K562 (cell line): Measurements from ENCODE around the gene SDC1. TPM values are rescaled to one million over a fixed set of nuclear protein-coding genes. Genes with fewer than 3 reads are reported as not detected.

Source experiments
- ATF3 ChIP-seq, 2 experiments: fragments of 450-650 bp in 1 of 2; sonication (generic) in 1 of 2; formaldehyde crosslinking in 1 of 2; IDR thresholded peaks in 1 of 2; conservative IDR thresholded peaks in 1 of 2; 2 replicates each; pipeline versions ENCODE4 v1.6.1 to v1.8.1; 2016 to 2023; ENCODE audit warnings: mild to moderate bottlenecking in 2 of 2, moderate library complexity in 2 of 2, inconsistent platforms in 1 of 2, missing genetic modification reagents in 1 of 2
- ELF4 ChIP-seq: fragments of 450-650 bp; formaldehyde crosslinking; IDR thresholded peaks from 2 replicates; pipeline ENCODE4 v1.4.0; 2022; ENCODE audit warnings: missing genetic modification characterization
- GABPB1 ChIP-seq: sonication (generic); formaldehyde crosslinking; IDR thresholded peaks from 2 replicates; pipeline ENCODE4 v1.8.0; 2022; ENCODE audit warnings: mild to moderate bottlenecking, missing genetic modification reagents
- ILK ChIP-seq: fragments of 450-650 bp; IDR thresholded peaks from 2 replicates; pipeline ENCODE4 v1.6.1; 2016; ENCODE audit warnings: missing genetic modification characterization, low read depth, mild to moderate bottlenecking, missing compliant biosample characterization, moderate library complexity, borderline replicate concordance
- JUN ChIP-seq, 2 experiments: sonication (generic) in 1 of 2; formaldehyde crosslinking in 1 of 2; IDR thresholded peaks; 2 replicates each; pipeline versions ENCODE4 v1.6.1 to v1.8.0; 2012 to 2022; ENCODE audit warnings: borderline replicate concordance in 2 of 2, mild to moderate bottlenecking in 2 of 2, improper control_type of control experiment in 1 of 2, low read depth in 1 of 2, low read length in 1 of 2, missing genetic modification reagents in 1 of 2
- MCM3 ChIP-seq: fragments of 450-650 bp; IDR thresholded peaks from 2 replicates; pipeline ENCODE4 v1.6.1; 2016
- NCOA2 ChIP-seq, 2 experiments: fragments of 450-650 bp; IDR thresholded peaks; 2 replicates each; pipeline ENCODE4 v1.6.1; 2018; ENCODE audit warnings: mild to moderate bottlenecking in 2 of 2, moderate library complexity in 1 of 2; ENCODE audit not compliant: partially characterized antibody in 2 of 2
- PTTG1 ChIP-seq: fragments of 450-650 bp; IDR thresholded peaks from 2 replicates; pipeline ENCODE4 v1.6.1; 2016; ENCODE audit warnings: low read depth, mild to moderate bottlenecking, missing genetic modification characterization, missing compliant biosample characterization
- RUNX1 ChIP-seq: sonication (generic); IDR thresholded peaks from 2 replicates; pipeline ENCODE4 v1.6.1; 2016; ENCODE audit warnings: antibody characterized with exemption, low read depth
- SPI1 ChIP-seq: IDR thresholded peaks from 2 replicates; pipeline ENCODE4 v1.6.1; 2011; ENCODE audit warnings: low read depth, low read length, control low read depth, borderline replicate concordance
- polyA plus RNA-seq, 8 experiments: library from polyadenylated mRNA; depleted of rRNA in 4 of 8; stranded (reverse) in 5 of 8; unstranded in 3 of 8; fragments of >200 nt; fragmentation: Nextera tagmentation in 2 of 8; fragmentation: Illumina TruSeq in 1 of 8; extraction: Ambion mirVana in 2 of 8; extraction: Trizol in 1 of 8; gene quantifications; 2 replicates each; pipeline versions ENCODE4 v1.2.1 to v1.2.3, GENCODE V29; 2011 to 2014; ENCODE audit warnings: inconsistent platforms in 1 of 8, missing spikeins in 1 of 8
- total RNA-seq, 7 experiments: library from RNA; depleted of rRNA in 6 of 7; stranded (reverse); fragments of >200 nt in 6 of 7; fragmentation: Illumina TruSeq in 2 of 7; extraction: Trizol in 2 of 7; gene quantifications; 2 replicates each; pipeline versions ENCODE4 v1.2.1 to v1.2.3, GENCODE V29; 2011 to 2021; ENCODE audit warnings: low replicate concordance in 1 of 7
- TF ChIP-seq, protein P1 (sequence below): IDR thresholded peaks from 2 replicates; pipeline ENCODE4 v1.6.1; 2016; ENCODE audit warnings: missing genetic modification characterization, missing compliant biosample characterization
- TF ChIP-seq, protein P2 (sequence below): sonication (generic); formaldehyde crosslinking; IDR thresholded peaks from 2 replicates; pipeline ENCODE4 v1.8.1; 2023; ENCODE audit warnings: mild to moderate bottlenecking, missing genetic modification reagents

Gene SDC1
- total and polyA plus RNA-seq, 9 of the 15 experiments (the other 6 are each of a cell fraction or from before 2014, with no cell fraction given): 0.06 to 2.7 (median 0.49) TPM

- TF ChIP-seq PTTG1 (tag) (no peak), NCOA2 (IDR thresholded peaks at IDR 0.05; ENCODE audit: partially characterized antibody in 2 of 2) (no peak), MCM3 (no peak), SPI1 (no peak), ATF3 (IDR thresholded peaks at IDR 0.05) (no peak), ATF3 (CRISPR knock-in tag; conservative IDR thresholded peaks at IDR 0.05) (no peak), ILK (tag) (no peak), RUNX1 (no peak), GABPB1 (CRISPR knock-in tag) (no peak), JUN (IDR thresholded peaks at IDR 0.05; ENCODE audit: borderline replicate concordance, low read depth, low read length) (no peak), JUN (CRISPR knock-in tag; IDR thresholded peaks at IDR 0.05; ENCODE audit: borderline replicate concordance) (no peak), ELF4 (CRISPR knock-in tag) (no peak)
- TF ChIP-seq, protein P1, sequence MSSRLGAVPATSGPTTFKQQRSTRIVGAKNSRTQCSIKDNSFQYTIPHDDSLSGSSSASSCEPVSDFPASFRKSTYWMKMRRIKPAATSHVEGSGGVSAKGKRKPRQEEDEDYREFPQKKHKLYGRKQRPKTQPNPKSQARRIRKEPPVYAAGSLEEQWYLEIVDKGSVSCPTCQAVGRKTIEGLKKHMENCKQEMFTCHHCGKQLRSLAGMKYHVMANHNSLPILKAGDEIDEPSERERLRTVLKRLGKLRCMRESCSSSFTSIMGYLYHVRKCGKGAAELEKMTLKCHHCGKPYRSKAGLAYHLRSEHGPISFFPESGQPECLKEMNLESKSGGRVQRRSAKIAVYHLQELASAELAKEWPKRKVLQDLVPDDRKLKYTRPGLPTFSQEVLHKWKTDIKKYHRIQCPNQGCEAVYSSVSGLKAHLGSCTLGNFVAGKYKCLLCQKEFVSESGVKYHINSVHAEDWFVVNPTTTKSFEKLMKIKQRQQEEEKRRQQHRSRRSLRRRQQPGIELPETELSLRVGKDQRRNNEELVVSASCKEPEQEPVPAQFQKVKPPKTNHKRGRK (tag): no peak
- TF ChIP-seq, protein P2, sequence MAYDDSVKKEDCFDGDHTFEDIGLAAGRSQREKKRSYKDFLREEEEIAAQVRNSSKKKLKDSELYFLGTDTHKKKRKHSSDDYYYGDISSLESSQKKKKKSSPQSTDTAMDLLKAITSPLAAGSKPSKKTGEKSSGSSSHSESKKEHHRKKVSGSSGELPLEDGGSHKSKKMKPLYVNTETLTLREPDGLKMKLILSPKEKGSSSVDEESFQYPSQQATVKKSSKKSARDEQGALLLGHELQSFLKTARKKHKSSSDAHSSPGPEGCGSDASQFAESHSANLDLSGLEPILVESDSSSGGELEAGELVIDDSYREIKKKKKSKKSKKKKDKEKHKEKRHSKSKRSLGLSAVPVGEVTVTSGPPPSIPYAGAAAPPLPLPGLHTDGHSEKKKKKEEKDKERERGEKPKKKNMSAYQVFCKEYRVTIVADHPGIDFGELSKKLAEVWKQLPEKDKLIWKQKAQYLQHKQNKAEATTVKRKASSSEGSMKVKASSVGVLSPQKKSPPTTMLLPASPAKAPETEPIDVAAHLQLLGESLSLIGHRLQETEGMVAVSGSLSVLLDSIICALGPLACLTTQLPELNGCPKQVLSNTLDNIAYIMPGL (CRISPR knock-in tag): no peak
Observed at GRCh38 chr2:20178666-20179465, 46.1 kb downstream of the SDC1 start (continued).
